ENCODE measurements around the gene ACSBG1. TPM values are rescaled to one million over a fixed set of nuclear protein-coding genes. Genes with fewer than 3 reads are reported as not detected.

Gene ACSBG1
- total RNA-seq, 3 donors from 2014 or later, result 1.9 to 2.0 TPM; not detected in 1

GRCh38 chr15:78167227-78167888 lies 67.0 kb downstream of the ACSBG1 start:
- Histone ChIP-seq H3K27ac (no peak overlapping the region), H3K9me3 (no peaks in the 10 kb centered on the region), H3K36me3 (peaks cover 5% of the 10 kb centered on the region), H3K4me3 (no peak overlapping the region), H3K4me1 (no peaks in the 10 kb centered on the region), H3K27me3 (no peaks in the 10 kb centered on the region)
- intact Hi-C loops (cut with DNase I; ENCODE audit: low total_unique reads), result no loop called here
- TF ChIP-seq POLR2AphosphoS5 (IDR thresholded peaks at IDR 0.05) (no peak), POLR2A (IDR thresholded peaks at IDR 0.05) (no peak), CTCF (IDR thresholded peaks at IDR 0.05) (no peak)
- DNase-seq (ENCODE audit: low spot score in 2 of 2), result no peak

GRCh38 chr15:78164010-78164409 lies 70.4 kb downstream of the ACSBG1 start:
- H3K36me3 ChIP-seq, result no peaks in the 10 kb centered on the region
- no peak for DNase-seq (ENCODE audit: low spot score in 2 of 2)
- no peaks in the 10 kb centered on the region for H3K4me1 ChIP-seq
- TF ChIP-seq CTCF (IDR thresholded peaks at IDR 0.05) (no peak), POLR2A (IDR thresholded peaks at IDR 0.05) (no peak), POLR2AphosphoS5 (IDR thresholded peaks at IDR 0.05) (no peak)
- H3K9me3 ChIP-seq, result no peaks in the 10 kb centered on the region
- H3K27ac ChIP-seq, result no peak overlapping the region
- no peak overlapping the region for H3K4me3 ChIP-seq
- no peaks in the 10 kb centered on the region for H3K27me3 ChIP-seq
- intact Hi-C loops (cut with DNase I; ENCODE audit: low total_unique reads), result no loop called here

- Histone ChIP-seq H3K36me3 (no peaks in the 10 kb centered on the region), H3K27ac (no peak overlapping the region), H3K4me1 (no peaks in the 10 kb centered on the region), H3K9me3 (no peaks in the 10 kb centered on the region), H3K4me3 (no peak overlapping the region), H3K27me3 (no peaks in the 10 kb centered on the region)
- intact Hi-C loops (cut with DNase I; ENCODE audit: low total_unique reads), result no loop called here
- TF ChIP-seq CTCF (IDR thresholded peaks at IDR 0.05) (no peak), POLR2AphosphoS5 (IDR thresholded peaks at IDR 0.05) (no peak), POLR2A (IDR thresholded peaks at IDR 0.05) (no peak)
- no peak for DNase-seq (ENCODE audit: low spot score in 2 of 2)
Measured at GRCh38 chr15:78162038-78162437, 72.3 kb downstream of the ACSBG1 start.

GRCh38 chr15:78159395-78159794 lies 75.0 kb downstream of the ACSBG1 start:
- peaks cover 0 to 10% of the 10 kb centered on the region in 2 donors for H3K4me1 ChIP-seq

More at GRCh38 chr15:78159395-78159794, 75.0 kb downstream of the ACSBG1 start:
- no peak overlapping the region for H3K27ac ChIP-seq
- intact Hi-C loops (cut with DNase I; ENCODE audit: low total_unique reads), result no loop called here
- no peak overlapping the region for H3K4me3 ChIP-seq
- DNase-seq (ENCODE audit: low spot score in 2 of 2), result no peak
- no peaks in the 10 kb centered on the region for H3K9me3 ChIP-seq
- TF ChIP-seq CTCF (IDR thresholded peaks at IDR 0.05) (no peak), POLR2A (IDR thresholded peaks at IDR 0.05) (no peak), POLR2AphosphoS5 (IDR thresholded peaks at IDR 0.05) (no peak)
- H3K36me3 ChIP-seq, result no peaks in the 10 kb centered on the region
- no peaks in the 10 kb centered on the region for H3K27me3 ChIP-seq

Data from breast epithelium (tissue), 4 donors.